Neutrophil (primary cell): ENCODE data around the gene ANGPTL7.

Source experiments
- H3K27ac ChIP-seq: fragments of 200-600 bp; sonication (generic); 2 replicates; pipeline ENCODE4 v1.5.1; 2016; ENCODE audit warnings: mild to moderate bottlenecking, moderate library complexity
- H3K27me3 ChIP-seq: fragments of 200-600 bp; sonication (generic); 2 replicates; pipeline ENCODE4 v1.6.0; 2016; ENCODE audit warnings: mild to moderate bottlenecking
- H3K36me3 ChIP-seq: fragments of 200-600 bp; sonication (generic); 2 replicates; pipeline ENCODE4 v1.5.1; 2017
- H3K4me1 ChIP-seq, 2 experiments: fragments of 200-600 bp in 1 of 2; sonication (generic) in 1 of 2; 1 replicate in 1 of 2; 2 replicates in 1 of 2; pipeline versions ENCODE4 v1.5.1 to v1.6.1; 2013 to 2016; ENCODE audit warnings: low read depth in 1 of 2, low read length in 1 of 2, mild to moderate bottlenecking in 1 of 2, moderate library complexity in 1 of 2; ENCODE audit not compliant: control insufficient read depth in 1 of 2, insufficient read depth in 1 of 2
- H3K4me3 ChIP-seq, 2 experiments: fragments of 200-600 bp in 1 of 2; sonication (generic) in 1 of 2; 1 replicate in 1 of 2; 2 replicates in 1 of 2; pipeline ENCODE4 v1.5.1; 2013 to 2016; ENCODE audit warnings: low read depth in 1 of 2, low read length in 1 of 2, mild to moderate bottlenecking in 1 of 2, moderate library complexity in 1 of 2
- H3K9me3 ChIP-seq: fragments of 200-600 bp; sonication (generic); 2 replicates; pipeline ENCODE4 v1.5.1; 2016
- CTCF ChIP-seq: fragments of 200-600 bp; sonication (generic); IDR thresholded peaks from 2 replicates; pipeline ENCODE4 v1.5.1; 2016; ENCODE audit warnings: antibody characterized with exemption

The ANGPTL7 gene

GRCh38 chr1:11180342-11180744, 8.8 kb upstream of the ANGPTL7 start:
- H3K4me3 ChIP-seq: no peak overlapping the region
- H3K4me1 ChIP-seq: no peaks in the 10 kb centered on the region
- H3K27me3 ChIP-seq: no peaks in the 10 kb centered on the region
- no peak overlapping the region for H3K27ac ChIP-seq
- H3K36me3 ChIP-seq: peaks cover 58% of the 10 kb centered on the region
- TF ChIP-seq CTCF: no peak
- H3K9me3 ChIP-seq: no peaks in the 10 kb centered on the region

- TF ChIP-seq CTCF: no peak
- Histone ChIP-seq H3K4me3 (no peak overlapping the region), H3K27me3 (no peaks in the 10 kb centered on the region), H3K4me1 (no peaks in the 10 kb centered on the region), H3K36me3 (peaks cover 51% of the 10 kb centered on the region), H3K9me3 (no peaks in the 10 kb centered on the region), H3K27ac (no peak overlapping the region)
These were observed 6.3 kb upstream of the ANGPTL7 start for GRCh38 chr1:11182884-11183283.

GRCh38 chr1:11184973-11185372, 4.2 kb upstream of the ANGPTL7 start:
- H3K4me1 ChIP-seq: no peaks in the 10 kb centered on the region
- H3K4me3 ChIP-seq: no peak overlapping the region
- TF ChIP-seq CTCF: no peak
- H3K36me3 ChIP-seq: peaks cover 44% of the 10 kb centered on the region
- H3K9me3 ChIP-seq: no peaks in the 10 kb centered on the region
- no peak overlapping the region for H3K27ac ChIP-seq
- H3K27me3 ChIP-seq: no peaks in the 10 kb centered on the region

GRCh38 chr1:11187000-11187399, 2.2 kb upstream of the ANGPTL7 start:
- no peak overlapping the region for H3K4me3 ChIP-seq
- H3K27ac ChIP-seq: no peak overlapping the region
- TF ChIP-seq CTCF: no peak
- H3K9me3 ChIP-seq: no peaks in the 10 kb centered on the region
- no peaks in the 10 kb centered on the region for H3K27me3 ChIP-seq
- H3K4me1 ChIP-seq: no peaks in the 10 kb centered on the region
- peaks cover 52% of the 10 kb centered on the region for H3K36me3 ChIP-seq

GRCh38 chr1:11187494-11187893, 1.7 kb upstream of the ANGPTL7 start:
- Histone ChIP-seq H3K36me3 (peaks cover 53% of the 10 kb centered on the region), H3K4me1 (no peaks in the 10 kb centered on the region), H3K4me3 (no peak overlapping the region), H3K27me3 (no peaks in the 10 kb centered on the region), H3K9me3 (no peaks in the 10 kb centered on the region), H3K27ac (no peak overlapping the region)
- TF ChIP-seq CTCF: no peak

- no peak overlapping the region for H3K27ac ChIP-seq
- H3K4me3 ChIP-seq: no peak overlapping the region
- H3K4me1 ChIP-seq: no peaks in the 10 kb centered on the region
- no peak for TF ChIP-seq CTCF
- H3K27me3 ChIP-seq: no peaks in the 10 kb centered on the region
- peaks cover 52% of the 10 kb centered on the region for H3K36me3 ChIP-seq
- no peaks in the 10 kb centered on the region for H3K9me3 ChIP-seq
These were observed 1.2 kb upstream of the ANGPTL7 start for GRCh38 chr1:11187931-11188330.
